GM19455 (cell line): ENCODE measurements around the gene KCNQ1.

ENCODE experiments used
- ATAC-seq: cut with Tn5 transposase; IDR thresholded peaks from one replicate; pipeline ENCODE4 v1.9.1; 2021; ENCODE audit not compliant: unreplicated experiment

The KCNQ1 gene

GRCh38 chr11:2708151-2708581, 263.4 kb downstream of the KCNQ1 start:
- ATAC-seq: no peak

- no peak for ATAC-seq
Observed at GRCh38 chr11:2708757-2709281, 264.0 kb downstream of the KCNQ1 start.

GRCh38 chr11:2709429-2709828, 264.6 kb downstream of the KCNQ1 start:
- ATAC-seq: no peak

- no peak for ATAC-seq
Observed at GRCh38 chr11:2711161-2711560, 266.4 kb downstream of the KCNQ1 start.

GRCh38 chr11:2713094-2713493, 268.3 kb downstream of the KCNQ1 start:
- no peak for ATAC-seq

GRCh38 chr11:2713661-2714462, 269.1 kb downstream of the KCNQ1 start:
- ATAC-seq: no peak

GRCh38 chr11:2714463-2714800, 269.6 kb downstream of the KCNQ1 start:
- no peak for ATAC-seq

- ATAC-seq: no peak
Observed at GRCh38 chr11:2714871-2715270, 270.1 kb downstream of the KCNQ1 start.

- ATAC-seq: no peak
Observed at GRCh38 chr11:2715716-2716350, 271.0 kb downstream of the KCNQ1 start.

- ATAC-seq: no peak
Observed at GRCh38 chr11:2716376-2717095, 271.7 kb downstream of the KCNQ1 start.

GRCh38 chr11:2717561-2718325, 272.9 kb downstream of the KCNQ1 start:
- ATAC-seq: no peak

- ATAC-seq: no peak
Observed at GRCh38 chr11:2718817-2719438, 274.1 kb downstream of the KCNQ1 start.

GRCh38 chr11:2719831-2720590, 275.2 kb downstream of the KCNQ1 start:
- no peak for ATAC-seq

GRCh38 chr11:2721210-2721916, 276.6 kb downstream of the KCNQ1 start:
- no peak for ATAC-seq

GRCh38 chr11:2722955-2723354, 278.1 kb downstream of the KCNQ1 start:
- no peak for ATAC-seq

- no peak for ATAC-seq
Observed at GRCh38 chr11:2724104-2724503, 279.3 kb downstream of the KCNQ1 start.

GRCh38 chr11:2724653-2725367, 280.0 kb downstream of the KCNQ1 start:
- no peak for ATAC-seq
